ENCODE measurements around the gene HOXA3. TPM values are rescaled to one million over a fixed set of nuclear protein-coding genes. Genes with fewer than 3 reads are reported as not detected.

The HOXA3 gene
- total RNA-seq, 1 donor from 2014 or later: not detected

- Mint-ChIP-seq H3K36me3 (ENCODE audit: low read depth) (peaks cover 4% of the 10 kb centered on the region), H3K9me3 (no peaks in the 10 kb centered on the region), H3K27me3 (ENCODE audit: low read depth) (peaks cover 88% of the 10 kb centered on the region), H3K27ac (no peak overlapping the region), H3K4me3 (ENCODE audit: low read depth) (peak overlapping the region; percentile 60), H3K4me1 (ENCODE audit: low read depth) (peaks cover 17% of the 10 kb centered on the region)
- DNase-seq (ENCODE audit: low spot score): peak; percentile 55
- intact Hi-C loops (cut with micrococcal nuclease): loop anchor here (2.0 to 10.0 kb wide), 4 partner anchors 14 to 1804 kb away; partner anchors contain the start of genes HOXA9 and TRIL
Observed at GRCh38 chr7:27150568-27151340, 1.6 kb downstream of the HOXA3 start.

GRCh38 chr7:27149842-27150567, 2.4 kb downstream of the HOXA3 start:
- no peak overlapping the region for H3K4me3 Mint-ChIP-seq (ENCODE audit: low read depth)
- no peak for DNase-seq (ENCODE audit: low spot score)

GRCh38 chr7:27148756-27149641, 3.4 kb downstream of the HOXA3 start:
- DNase-seq (ENCODE audit: low spot score): no peak
- Mint-ChIP-seq H3K27me3 (ENCODE audit: low read depth) (peaks cover 70% of the 10 kb centered on the region), H3K27ac (no peak overlapping the region), H3K9me3 (no peaks in the 10 kb centered on the region), H3K36me3 (ENCODE audit: low read depth) (no peaks in the 10 kb centered on the region), H3K4me3 (ENCODE audit: low read depth) (no peak overlapping the region), H3K4me1 (ENCODE audit: low read depth) (peaks cover 10% of the 10 kb centered on the region)
- intact Hi-C loops (cut with micrococcal nuclease): no loop called here

More at GRCh38 chr7:27149842-27150567, 2.4 kb downstream of the HOXA3 start:
- Mint-ChIP-seq H3K27ac (no peak overlapping the region), H3K27me3 (ENCODE audit: low read depth) (peaks cover 80% of the 10 kb centered on the region), H3K9me3 (no peaks in the 10 kb centered on the region), H3K36me3 (ENCODE audit: low read depth) (peaks cover 3% of the 10 kb centered on the region), H3K4me1 (ENCODE audit: low read depth) (peaks cover 13% of the 10 kb centered on the region)
- intact Hi-C loops (cut with micrococcal nuclease): loop anchor here (2.0 to 10.0 kb wide), 4 partner anchors 15 to 1805 kb away; partner anchors contain the start of genes HOXA9 and TRIL

GRCh38 chr7:27148031-27148755, 4.2 kb downstream of the HOXA3 start:
- peaks cover 62% of the 10 kb centered on the region for H3K27me3 Mint-ChIP-seq (ENCODE audit: low read depth)
- no peaks in the 10 kb centered on the region for H3K36me3 Mint-ChIP-seq (ENCODE audit: low read depth)
- H3K9me3 Mint-ChIP-seq: no peaks in the 10 kb centered on the region
- H3K4me3 Mint-ChIP-seq (ENCODE audit: low read depth): no peak overlapping the region
- no peak for DNase-seq (ENCODE audit: low spot score)
- intact Hi-C loops (cut with micrococcal nuclease): no loop called here
- no peak overlapping the region for H3K27ac Mint-ChIP-seq
- peaks cover 10% of the 10 kb centered on the region for H3K4me1 Mint-ChIP-seq (ENCODE audit: low read depth)

GRCh38 chr7:27147199-27148030, 5.0 kb downstream of the HOXA3 start, which contains the start of gene HOXA6:
HOXA6 (minus strand) TSS chr7:27147774; CDS start chr7:27147749, 25 bp downstream.
- Mint-ChIP-seq H3K27me3 (ENCODE audit: low read depth) (peaks cover 57% of the 10 kb centered on the region), H3K4me1 (ENCODE audit: low read depth) (peaks cover 10% of the 10 kb centered on the region), H3K27ac (no peak within 1 kb of the TSS), H3K9me3 (no peaks in the 10 kb centered on the region), H3K4me3 (ENCODE audit: low read depth) (no peak within 1 kb of the TSS), H3K36me3 (ENCODE audit: low read depth) (no peaks in the 10 kb centered on the region)
- intact Hi-C loops (cut with micrococcal nuclease): no loop called here
- no peak for DNase-seq (ENCODE audit: low spot score)

- Mint-ChIP-seq H3K4me1 (ENCODE audit: low read depth) (peaks cover 8% of the 10 kb centered on the region), H3K4me3 (ENCODE audit: low read depth) (no peak overlapping the region), H3K27ac (no peak overlapping the region), H3K36me3 (ENCODE audit: low read depth) (no peaks in the 10 kb centered on the region), H3K9me3 (no peaks in the 10 kb centered on the region), H3K27me3 (ENCODE audit: low read depth) (peaks cover 50% of the 10 kb centered on the region)
- DNase-seq (ENCODE audit: low spot score): no peak
- intact Hi-C loops (cut with micrococcal nuclease): no loop called here
Observed at GRCh38 chr7:27146491-27147198, 5.7 kb downstream of the HOXA3 start.

GRCh38 chr7:27145914-27146412, 6.4 kb downstream of the HOXA3 start:
- Mint-ChIP-seq H3K27ac (no peak overlapping the region), H3K4me1 (ENCODE audit: low read depth) (peaks cover 3% of the 10 kb centered on the region), H3K4me3 (ENCODE audit: low read depth) (no peak overlapping the region), H3K9me3 (no peaks in the 10 kb centered on the region), H3K27me3 (ENCODE audit: low read depth) (peaks cover 45% of the 10 kb centered on the region), H3K36me3 (ENCODE audit: low read depth) (no peaks in the 10 kb centered on the region)
- no peak for DNase-seq (ENCODE audit: low spot score)
- intact Hi-C loops (cut with micrococcal nuclease): no loop called here

GRCh38 chr7:27145165-27145913, 7.0 kb downstream of the HOXA3 start:
- no peak overlapping the region for H3K27ac Mint-ChIP-seq

GRCh38 chr7:27144781-27145164, 7.6 kb downstream of the HOXA3 start:
- Mint-ChIP-seq H3K36me3 (ENCODE audit: low read depth) (no peaks in the 10 kb centered on the region), H3K27me3 (ENCODE audit: low read depth) (peaks cover 35% of the 10 kb centered on the region), H3K27ac (no peak overlapping the region), H3K9me3 (no peaks in the 10 kb centered on the region), H3K4me1 (ENCODE audit: low read depth) (peaks cover 2% of the 10 kb centered on the region), H3K4me3 (ENCODE audit: low read depth) (no peak overlapping the region)
- no peak for DNase-seq (ENCODE audit: low spot score)
- intact Hi-C loops (cut with micrococcal nuclease): no loop called here

More at GRCh38 chr7:27145165-27145913, 7.0 kb downstream of the HOXA3 start:
- H3K9me3 Mint-ChIP-seq: no peaks in the 10 kb centered on the region
- H3K4me3 Mint-ChIP-seq (ENCODE audit: low read depth): no peak overlapping the region
- peaks cover 40% of the 10 kb centered on the region for H3K27me3 Mint-ChIP-seq (ENCODE audit: low read depth)
- no peak for DNase-seq (ENCODE audit: low spot score)
- no peaks in the 10 kb centered on the region for H3K36me3 Mint-ChIP-seq (ENCODE audit: low read depth)
- intact Hi-C loops (cut with micrococcal nuclease): no loop called here
- peaks cover 2% of the 10 kb centered on the region for H3K4me1 Mint-ChIP-seq (ENCODE audit: low read depth)

GRCh38 chr7:27143950-27144780, 8.2 kb downstream of the HOXA3 start:
- no peaks in the 10 kb centered on the region for H3K36me3 Mint-ChIP-seq (ENCODE audit: low read depth)
- no peak overlapping the region for H3K4me3 Mint-ChIP-seq (ENCODE audit: low read depth)
- H3K9me3 Mint-ChIP-seq: no peaks in the 10 kb centered on the region
- H3K27ac Mint-ChIP-seq: no peak overlapping the region
- intact Hi-C loops (cut with micrococcal nuclease): no loop called here
- peaks cover 28% of the 10 kb centered on the region for H3K27me3 Mint-ChIP-seq (ENCODE audit: low read depth)
- DNase-seq (ENCODE audit: low spot score): no peak
- peaks cover 2% of the 10 kb centered on the region for H3K4me1 Mint-ChIP-seq (ENCODE audit: low read depth)
